Skin epidermis (tissue), 12 donors: ENCODE measurements around the gene NMNAT2.

Source experiments
- H3K27ac ChIP-seq, 21 experiments: fragments of 200-600 bp; sonication (generic) in 11 of 21; one replicate each; pipeline ENCODE4 v1.5.0; 2020; ENCODE audit warnings: mild to moderate bottlenecking in 3 of 21, inconsistent platforms in 2 of 21, moderate library complexity in 2 of 21
- H3K4me3 ChIP-seq, 7 experiments: fragments of 200-600 bp; sonication (generic) in 2 of 7; one replicate each; pipeline ENCODE4 v1.5.0; 2020; ENCODE audit warnings: inconsistent platforms in 2 of 7, mild to moderate bottlenecking in 2 of 7, moderate library complexity in 1 of 7

NMNAT2 gene

DNA sequence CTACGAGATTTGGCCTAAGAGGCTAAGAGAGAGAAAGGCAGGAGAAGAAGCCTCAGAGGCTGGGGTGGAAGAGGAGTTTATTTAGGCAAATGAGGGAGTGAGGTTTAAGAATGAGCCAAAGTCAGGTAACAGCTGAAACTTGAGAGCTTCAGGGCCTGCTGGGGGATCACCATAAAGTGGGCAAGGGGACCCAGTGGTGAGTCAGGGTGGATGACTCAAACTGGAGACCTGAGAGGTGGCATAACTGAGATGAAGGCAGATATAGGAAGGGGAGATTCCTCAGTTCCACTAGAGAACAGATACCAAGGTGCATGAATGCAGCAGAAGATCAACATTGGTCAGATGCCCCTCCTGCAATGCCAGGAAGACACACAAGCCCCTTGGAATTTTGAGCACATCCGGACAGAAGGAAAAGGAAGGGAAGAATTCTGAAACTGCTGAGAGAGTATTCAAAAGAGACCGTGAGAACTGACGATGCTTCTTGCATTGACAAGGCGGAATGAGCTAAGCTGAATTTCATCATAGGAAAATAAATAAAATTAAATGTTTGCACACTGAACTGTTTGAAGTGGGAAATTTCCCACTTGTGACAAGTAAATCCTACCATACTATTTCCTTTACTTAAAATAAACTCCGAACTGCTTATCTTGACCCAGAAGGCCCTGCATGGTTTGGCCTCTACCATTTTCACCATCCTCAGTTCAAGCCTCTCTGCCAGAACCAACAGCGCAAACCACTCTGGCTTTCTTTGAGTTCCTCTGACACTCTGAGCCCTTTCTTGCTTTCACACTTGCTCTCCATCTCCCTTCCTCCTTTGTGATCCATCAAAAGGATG lies 94.1 kb downstream of the NMNAT2 start:
- Histone ChIP-seq H3K27ac (no peak overlapping the region), H3K4me3 (no peak overlapping the region)

- Histone ChIP-seq H3K4me3 (no peak overlapping the region), H3K27ac (peak overlapping the region in 1 of 21 experiments; percentile 20)
These were observed 98.6 kb downstream of the NMNAT2 start for GRCh38 chr1:183319606-183320005.

DNA sequence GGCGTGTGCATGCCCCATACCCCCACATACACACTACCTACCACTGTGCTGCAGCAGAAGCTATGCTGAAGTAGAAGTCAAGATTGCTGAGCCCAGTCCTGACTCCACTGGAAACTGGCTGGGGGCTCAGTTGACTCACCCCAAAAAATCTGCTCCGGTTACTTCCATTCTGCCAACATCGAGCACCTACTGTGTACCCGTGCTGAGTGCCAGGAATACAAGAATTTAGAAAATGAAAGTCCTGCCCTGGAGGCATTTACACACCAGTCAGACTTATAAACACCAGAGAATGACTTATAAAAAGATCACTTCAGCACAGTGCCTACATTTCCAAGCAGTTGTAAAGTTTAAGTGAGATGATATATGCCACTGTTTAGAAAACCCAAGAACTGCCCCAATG lies 99.1 kb downstream of the NMNAT2 start:
- Histone ChIP-seq H3K27ac (peak overlapping the region in 4 of 21 experiments; percentile 20 to 67 (median 54)), H3K4me3 (no peak overlapping the region)

DNA sequence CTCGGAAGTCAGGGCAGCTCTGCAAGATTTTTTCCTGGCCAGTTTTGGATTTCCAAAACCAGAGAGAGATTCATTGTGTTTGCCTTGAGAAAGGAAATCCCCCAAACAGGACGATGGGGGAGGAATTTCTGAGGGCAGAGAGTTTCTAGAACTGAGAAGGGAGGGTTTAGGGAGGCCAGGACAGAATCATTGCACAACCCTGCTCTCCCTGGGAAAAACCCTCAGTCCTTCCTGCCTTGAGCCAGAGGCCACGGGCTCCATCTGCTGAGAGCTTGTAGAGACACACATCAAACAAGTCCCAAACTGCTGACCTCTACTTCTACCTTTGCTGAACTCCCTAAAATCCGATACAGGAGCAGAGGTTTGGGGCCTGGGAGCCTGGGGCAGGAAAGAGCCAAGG lies 99.7 kb downstream of the NMNAT2 start:
- peak overlapping the region in 17 of 21 experiments; percentile 7 to 79 (median 48) for H3K27ac ChIP-seq

DNA sequence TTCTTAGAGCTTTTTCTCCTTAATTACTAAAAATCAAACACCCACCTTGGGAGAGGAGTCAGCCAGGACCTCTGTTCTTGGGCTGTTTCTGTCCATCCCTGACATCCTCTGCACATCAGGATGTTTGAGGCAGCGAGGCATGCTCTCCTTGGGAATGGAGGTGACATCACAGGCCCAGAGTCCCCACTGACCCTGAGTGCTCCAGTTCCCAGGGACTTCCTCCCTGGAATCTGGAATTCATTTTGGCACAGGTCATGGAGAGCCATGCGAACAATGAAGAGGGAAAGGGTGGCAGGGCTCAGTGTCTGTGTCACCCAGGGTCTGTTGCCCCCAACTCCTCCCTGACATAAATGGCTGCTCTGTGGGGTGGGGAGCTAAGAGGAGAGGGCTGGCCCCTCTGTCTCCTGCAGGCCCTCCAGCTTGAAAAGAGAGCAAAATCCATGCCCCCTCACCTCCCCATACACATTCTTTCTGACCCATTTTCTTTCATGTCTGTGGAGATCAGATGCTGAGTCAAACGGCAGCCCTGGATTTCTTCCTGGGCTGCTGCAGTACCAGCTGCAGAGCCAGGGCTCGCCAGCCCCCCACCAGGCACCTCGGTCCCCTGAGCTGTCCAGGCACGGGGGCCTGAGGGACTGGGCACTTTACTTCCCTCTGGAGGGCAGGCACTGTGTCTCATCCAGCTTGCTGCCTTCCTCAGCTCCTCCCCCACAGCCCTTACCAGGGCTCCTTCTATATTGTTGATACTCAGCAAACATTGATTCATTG lies 102.0 kb downstream of the NMNAT2 start:
- H3K4me3 ChIP-seq: no peak overlapping the region
- H3K27ac ChIP-seq: peak overlapping the region in 1 of 21 experiments; percentile 37

More for the DNA sequence above, 99.7 kb downstream of the NMNAT2 start:
- no peak overlapping the region for H3K4me3 ChIP-seq

GRCh38 chr1:183313063-183313462 lies 105.1 kb downstream of the NMNAT2 start:
- Histone ChIP-seq H3K4me3 (no peak overlapping the region), H3K27ac (no peak overlapping the region)

DNA sequence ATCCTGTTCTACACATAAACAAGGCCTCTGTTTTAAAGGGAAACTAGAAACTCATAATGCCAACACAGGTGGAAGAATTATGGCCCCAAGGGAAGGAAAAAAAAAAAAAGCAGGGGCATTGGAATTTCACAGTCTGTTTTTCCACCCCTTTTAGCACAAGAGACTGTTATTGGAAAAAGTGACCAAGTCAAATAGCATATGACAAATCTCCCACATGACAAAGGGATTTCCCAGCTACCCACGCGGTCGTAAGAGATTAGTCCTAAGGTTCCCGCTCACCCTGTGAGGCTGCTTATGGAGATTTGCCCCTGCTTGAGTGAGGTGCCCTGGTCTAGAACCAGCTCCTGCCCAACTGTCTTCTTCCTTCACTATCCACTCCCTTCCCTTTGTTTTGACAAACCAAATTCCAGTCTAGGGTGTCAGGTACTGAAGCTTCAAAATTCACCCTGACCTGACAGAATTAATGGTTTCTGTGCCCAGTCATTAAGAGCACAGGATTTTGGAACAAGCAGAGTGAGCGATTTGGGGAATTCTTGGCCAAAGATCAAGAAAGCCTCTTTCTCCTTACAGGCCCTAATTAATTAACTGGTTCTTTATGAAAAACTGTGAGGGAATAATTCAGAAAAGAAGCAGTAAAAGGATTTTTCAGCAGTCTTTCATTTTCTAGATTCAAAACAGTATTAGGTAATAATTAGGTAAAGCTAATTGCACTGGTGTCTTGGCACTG lies 107.3 kb downstream of the NMNAT2 start:
- Histone ChIP-seq H3K4me3 (no peak overlapping the region), H3K27ac (peak overlapping the region in 7 of 21 experiments; percentile 8 to 49 (median 16))

DNA sequence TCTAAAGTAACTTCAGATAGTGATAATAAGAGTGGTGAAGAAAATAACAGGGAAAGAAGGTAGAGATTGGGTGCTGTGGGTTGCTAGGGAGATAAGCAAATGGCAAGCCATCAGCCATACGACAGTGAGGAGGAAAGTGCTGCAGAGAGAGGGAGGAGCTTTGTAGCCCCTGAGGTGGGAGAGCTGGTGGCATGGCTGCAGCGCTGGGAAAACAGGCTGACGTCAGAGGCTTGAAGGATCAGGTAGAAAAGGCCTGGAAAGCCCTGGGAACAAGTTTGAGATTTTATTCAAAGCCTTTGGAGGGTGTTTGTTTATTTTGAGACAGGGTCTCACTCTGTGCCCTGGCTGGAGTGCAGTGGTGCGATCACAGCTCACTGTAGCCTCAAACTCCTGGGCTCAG lies 109.5 kb downstream of the NMNAT2 start:
- H3K4me3 ChIP-seq: no peak overlapping the region
- no peak overlapping the region for H3K27ac ChIP-seq

DNA sequence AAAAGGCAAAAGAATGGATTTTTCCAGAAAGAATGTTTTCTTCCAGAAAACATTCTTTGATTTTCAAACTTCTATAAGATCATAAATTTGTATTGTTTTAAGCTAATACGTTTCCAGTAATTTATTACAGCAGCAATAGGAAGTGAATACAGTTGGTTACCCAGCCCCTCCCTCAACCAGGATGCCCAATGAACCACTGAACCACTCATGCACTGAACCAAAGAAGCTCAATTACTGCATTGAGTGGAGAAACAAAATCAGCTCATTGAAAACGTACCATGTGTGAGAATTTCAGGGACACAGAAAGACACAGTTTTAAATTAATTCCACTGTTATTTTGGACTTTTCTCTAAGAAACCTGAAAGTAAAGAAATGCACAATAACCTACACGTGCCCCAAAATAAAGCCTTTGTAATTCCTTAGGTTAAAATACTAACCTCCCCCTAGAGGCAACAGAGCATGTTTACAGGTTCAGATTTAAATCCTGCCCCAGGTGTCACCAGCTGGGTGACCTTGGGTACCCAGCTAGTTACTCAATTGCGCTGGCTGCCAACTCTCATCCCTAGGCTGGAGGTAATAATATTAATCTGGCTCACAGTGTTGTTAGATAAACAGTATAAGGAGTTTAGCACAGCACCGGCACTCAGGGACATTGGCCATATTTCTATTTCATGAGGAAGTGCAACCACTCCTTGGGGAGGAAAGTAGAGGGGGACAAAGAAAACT lies 111.7 kb downstream of the NMNAT2 start:
- no peak overlapping the region for H3K4me3 ChIP-seq
- no peak overlapping the region for H3K27ac ChIP-seq

- H3K27ac ChIP-seq: no peak overlapping the region
- H3K4me3 ChIP-seq: no peak overlapping the region
These were observed 113.6 kb downstream of the NMNAT2 start for GRCh38 chr1:183304440-183305107.

DNA sequence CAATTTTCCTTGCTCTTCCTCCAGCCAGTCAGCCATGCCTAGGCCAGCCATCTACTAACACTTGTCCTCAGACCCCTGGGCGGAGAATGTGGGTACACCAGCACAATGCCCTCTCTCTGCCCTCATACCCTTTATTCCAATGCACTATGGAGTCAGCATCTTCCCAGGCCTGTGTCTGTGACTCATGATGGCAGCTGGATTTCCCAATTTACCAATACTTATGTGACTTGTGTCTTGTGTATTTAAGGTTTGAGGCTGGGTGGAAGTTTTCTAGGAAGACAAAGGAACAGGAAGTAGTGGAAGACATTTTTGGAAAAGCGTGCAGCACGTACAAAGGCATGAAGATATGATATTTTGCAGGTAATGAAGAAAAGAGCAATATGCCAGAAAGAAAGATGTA lies 114.3 kb downstream of the NMNAT2 start:
- no peak overlapping the region for H3K27ac ChIP-seq
- H3K4me3 ChIP-seq: no peak overlapping the region

GRCh38 chr1:183303323-183303645 lies 114.9 kb downstream of the NMNAT2 start:
- no peak overlapping the region for H3K4me3 ChIP-seq
- no peak overlapping the region for H3K27ac ChIP-seq

DNA sequence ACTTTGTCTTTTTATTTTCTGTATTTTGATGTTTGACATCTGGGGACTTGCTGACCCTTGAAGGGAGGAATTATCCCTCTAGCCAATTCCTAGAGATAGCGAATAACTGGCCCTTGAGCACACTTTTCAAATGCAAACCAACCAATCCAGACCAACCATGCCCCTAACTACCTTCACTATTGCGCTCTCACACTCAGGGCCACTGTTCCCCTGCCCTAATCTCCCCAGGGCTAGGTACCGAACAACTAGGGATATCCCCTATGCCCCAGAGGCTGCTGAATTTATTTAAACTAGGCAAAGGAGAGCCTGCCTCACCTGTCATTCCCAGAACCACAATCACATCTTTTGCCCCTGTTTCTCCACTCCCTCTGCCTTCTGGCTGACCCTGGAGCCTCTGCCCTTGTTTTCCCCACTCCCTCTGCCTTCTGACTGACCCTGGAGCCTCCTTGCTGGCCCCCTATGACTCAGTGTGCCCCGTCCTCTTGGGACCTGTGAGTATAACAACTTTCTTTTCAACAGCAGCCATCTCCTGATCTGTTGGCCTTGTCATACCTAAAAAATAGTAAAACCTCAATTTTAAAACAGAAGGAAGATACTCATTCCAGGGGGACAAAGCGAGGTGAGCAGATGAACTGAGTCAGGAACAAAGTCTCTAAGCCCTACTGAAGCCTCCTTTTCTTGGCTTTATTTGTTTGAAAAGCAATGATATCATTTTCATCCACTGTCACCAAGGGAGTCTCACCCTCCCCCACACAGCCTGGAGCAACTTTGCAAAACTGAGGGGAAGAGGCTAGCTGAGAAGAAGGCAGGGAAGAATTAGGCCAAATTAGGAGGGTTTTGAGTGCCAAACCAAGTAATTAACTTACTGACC lies 115.5 kb downstream of the NMNAT2 start:
- no peak overlapping the region for H3K27ac ChIP-seq
- H3K4me3 ChIP-seq: no peak overlapping the region

GRCh38 chr1:183301239-183301638 lies 116.9 kb downstream of the NMNAT2 start:
- Histone ChIP-seq H3K27ac (no peak overlapping the region), H3K4me3 (no peak overlapping the region)

DNA sequence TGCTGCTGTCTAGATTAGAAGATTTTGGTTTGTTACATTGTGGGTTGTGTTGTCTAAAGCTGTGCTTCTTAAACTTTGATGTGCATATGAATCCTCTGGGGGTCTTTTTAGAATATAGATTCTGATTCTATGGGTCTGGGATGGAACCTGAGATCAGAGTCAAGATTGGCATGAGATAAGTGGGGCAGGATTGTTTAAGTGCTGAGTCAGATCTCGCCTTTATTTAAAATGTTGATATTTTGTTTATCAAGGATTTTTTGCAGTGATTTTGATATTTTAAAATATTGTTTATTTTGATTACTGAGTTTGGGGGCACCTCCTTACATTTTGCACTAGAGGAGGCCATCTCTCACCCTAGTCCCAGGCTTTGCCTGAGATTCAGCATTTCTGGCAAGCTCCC lies 117.4 kb downstream of the NMNAT2 start:
- Histone ChIP-seq H3K4me3 (no peak overlapping the region), H3K27ac (no peak overlapping the region)

DNA sequence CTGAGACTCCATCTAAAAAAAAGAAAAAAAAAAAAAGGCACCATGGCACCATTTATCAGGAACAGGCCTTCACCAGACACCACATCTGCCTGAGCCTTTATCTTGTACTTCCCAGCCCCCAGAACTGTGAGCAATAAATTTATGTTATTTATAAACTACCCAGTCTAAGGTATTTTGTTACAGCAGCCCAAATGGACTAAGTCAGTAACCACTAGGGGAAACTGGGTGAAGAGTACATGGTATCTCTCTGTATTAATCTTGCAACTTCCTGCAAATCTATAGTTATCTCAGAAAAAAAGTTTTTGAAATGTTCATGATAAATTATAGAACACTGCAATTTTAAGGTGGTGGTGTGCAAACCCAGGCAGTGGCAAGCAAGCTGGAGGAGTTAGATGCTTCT lies 117.8 kb downstream of the NMNAT2 start:
- Histone ChIP-seq H3K4me3 (no peak overlapping the region), H3K27ac (no peak overlapping the region)

GRCh38 chr1:183296782-183297181 lies 121.4 kb downstream of the NMNAT2 start:
- Histone ChIP-seq H3K27ac (no peak overlapping the region), H3K4me3 (no peak overlapping the region)

DNA sequence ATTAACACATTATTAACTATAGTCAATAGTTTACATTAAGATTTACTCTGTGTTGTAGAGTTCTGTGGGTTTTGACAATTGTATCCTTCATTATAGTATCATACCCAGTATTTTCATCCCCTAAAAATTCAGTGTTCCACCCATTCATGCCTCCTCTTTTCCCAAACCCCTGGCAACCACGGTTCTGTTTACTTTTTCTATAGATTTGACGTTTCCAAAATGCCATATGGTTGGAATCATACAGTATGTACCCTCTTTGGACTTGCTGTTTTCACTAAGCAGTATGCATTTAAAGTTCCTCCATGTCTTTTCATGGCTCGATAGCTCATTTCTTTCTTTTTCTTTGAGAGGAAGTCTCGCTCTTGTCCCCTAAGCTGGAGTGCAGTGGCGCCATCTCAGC lies 122.7 kb downstream of the NMNAT2 start:
- Histone ChIP-seq H3K4me3 (no peak overlapping the region), H3K27ac (no peak overlapping the region)
